Neural cell (in vitro differentiated cells): ENCODE results near the gene SENP3.

Experiments
- EP300 ChIP-seq: fragments of 450-650 bp; conservative IDR thresholded peaks from 2 replicates; pipeline ENCODE4 v1.6.1; 2014; ENCODE audit warnings: antibody characterized with exemption, mild to moderate bottlenecking, moderate library complexity; ENCODE audit not compliant: poor library complexity, severe bottlenecking
- POLR2AphosphoS5 ChIP-seq: IDR thresholded peaks from 2 replicates; pipeline ENCODE4 v1.6.1; 2012
- RAD21 ChIP-seq: fragments of 450-650 bp; conservative IDR thresholded peaks from 2 replicates; pipeline ENCODE4 v1.6.1; 2014; ENCODE audit warnings: antibody characterized with exemption, mild to moderate bottlenecking, moderate library complexity
- TF ChIP-seq, protein P1 (sequence below): fragments of 450-650 bp; IDR thresholded peaks from 2 replicates; pipeline ENCODE4 v1.5.1; 2014; ENCODE audit warnings: antibody characterized with exemption, mild to moderate bottlenecking, moderate library complexity; ENCODE audit not compliant: poor library complexity, severe bottlenecking
- TF ChIP-seq, protein P2 (sequence below): IDR thresholded peaks from 2 replicates; pipeline ENCODE4 v1.6.1; 2012; ENCODE audit warnings: borderline replicate concordance

DNA sequence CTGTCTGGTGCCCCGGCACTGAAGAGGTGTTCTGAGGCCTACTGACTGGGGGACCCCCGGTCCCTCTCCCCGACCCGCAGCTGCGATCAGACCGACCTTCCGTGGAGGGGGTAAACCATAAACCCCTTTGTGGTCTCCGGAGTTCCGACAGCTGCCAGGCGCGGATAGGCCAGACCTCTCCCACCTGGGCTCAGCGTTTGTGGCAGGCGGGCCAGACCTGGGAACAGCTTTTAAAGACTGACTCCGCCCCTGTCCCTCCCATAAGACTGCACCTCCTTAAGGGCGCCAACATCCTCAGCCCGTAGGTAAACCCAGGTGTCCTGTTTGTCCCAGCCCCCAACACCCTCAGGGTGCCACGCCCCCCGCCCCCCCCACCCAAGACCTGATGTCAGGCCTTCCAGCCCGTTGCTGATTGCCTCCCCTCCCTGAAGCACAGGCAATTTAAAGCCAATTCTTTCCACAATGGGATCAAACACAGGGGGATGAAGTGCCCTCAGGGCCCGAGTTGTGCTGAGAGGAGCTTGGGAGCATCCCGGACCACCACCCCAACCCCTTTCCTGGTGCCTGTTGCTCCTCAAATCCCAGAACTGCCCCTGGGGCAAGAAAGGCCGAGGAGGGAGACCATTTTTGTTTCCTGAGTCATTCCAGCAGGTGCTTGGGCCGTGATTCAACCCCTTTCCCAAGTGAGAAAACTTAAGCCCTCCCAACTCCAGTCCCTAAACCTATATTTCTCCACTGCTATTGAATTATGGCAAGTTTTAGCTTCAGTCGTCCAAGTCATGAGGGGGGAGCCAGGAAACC is 28.4 kb downstream of the SENP3 start, which contains the start of gene SOX15:
- TF ChIP-seq, protein P1, sequence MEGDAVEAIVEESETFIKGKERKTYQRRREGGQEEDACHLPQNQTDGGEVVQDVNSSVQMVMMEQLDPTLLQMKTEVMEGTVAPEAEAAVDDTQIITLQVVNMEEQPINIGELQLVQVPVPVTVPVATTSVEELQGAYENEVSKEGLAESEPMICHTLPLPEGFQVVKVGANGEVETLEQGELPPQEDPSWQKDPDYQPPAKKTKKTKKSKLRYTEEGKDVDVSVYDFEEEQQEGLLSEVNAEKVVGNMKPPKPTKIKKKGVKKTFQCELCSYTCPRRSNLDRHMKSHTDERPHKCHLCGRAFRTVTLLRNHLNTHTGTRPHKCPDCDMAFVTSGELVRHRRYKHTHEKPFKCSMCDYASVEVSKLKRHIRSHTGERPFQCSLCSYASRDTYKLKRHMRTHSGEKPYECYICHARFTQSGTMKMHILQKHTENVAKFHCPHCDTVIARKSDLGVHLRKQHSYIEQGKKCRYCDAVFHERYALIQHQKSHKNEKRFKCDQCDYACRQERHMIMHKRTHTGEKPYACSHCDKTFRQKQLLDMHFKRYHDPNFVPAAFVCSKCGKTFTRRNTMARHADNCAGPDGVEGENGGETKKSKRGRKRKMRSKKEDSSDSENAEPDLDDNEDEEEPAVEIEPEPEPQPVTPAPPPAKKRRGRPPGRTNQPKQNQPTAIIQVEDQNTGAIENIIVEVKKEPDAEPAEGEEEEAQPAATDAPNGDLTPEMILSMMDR: no peak
- TF ChIP-seq POLR2AphosphoS5: no peak
- TF ChIP-seq RAD21: no peak
- TF ChIP-seq, protein P2, sequence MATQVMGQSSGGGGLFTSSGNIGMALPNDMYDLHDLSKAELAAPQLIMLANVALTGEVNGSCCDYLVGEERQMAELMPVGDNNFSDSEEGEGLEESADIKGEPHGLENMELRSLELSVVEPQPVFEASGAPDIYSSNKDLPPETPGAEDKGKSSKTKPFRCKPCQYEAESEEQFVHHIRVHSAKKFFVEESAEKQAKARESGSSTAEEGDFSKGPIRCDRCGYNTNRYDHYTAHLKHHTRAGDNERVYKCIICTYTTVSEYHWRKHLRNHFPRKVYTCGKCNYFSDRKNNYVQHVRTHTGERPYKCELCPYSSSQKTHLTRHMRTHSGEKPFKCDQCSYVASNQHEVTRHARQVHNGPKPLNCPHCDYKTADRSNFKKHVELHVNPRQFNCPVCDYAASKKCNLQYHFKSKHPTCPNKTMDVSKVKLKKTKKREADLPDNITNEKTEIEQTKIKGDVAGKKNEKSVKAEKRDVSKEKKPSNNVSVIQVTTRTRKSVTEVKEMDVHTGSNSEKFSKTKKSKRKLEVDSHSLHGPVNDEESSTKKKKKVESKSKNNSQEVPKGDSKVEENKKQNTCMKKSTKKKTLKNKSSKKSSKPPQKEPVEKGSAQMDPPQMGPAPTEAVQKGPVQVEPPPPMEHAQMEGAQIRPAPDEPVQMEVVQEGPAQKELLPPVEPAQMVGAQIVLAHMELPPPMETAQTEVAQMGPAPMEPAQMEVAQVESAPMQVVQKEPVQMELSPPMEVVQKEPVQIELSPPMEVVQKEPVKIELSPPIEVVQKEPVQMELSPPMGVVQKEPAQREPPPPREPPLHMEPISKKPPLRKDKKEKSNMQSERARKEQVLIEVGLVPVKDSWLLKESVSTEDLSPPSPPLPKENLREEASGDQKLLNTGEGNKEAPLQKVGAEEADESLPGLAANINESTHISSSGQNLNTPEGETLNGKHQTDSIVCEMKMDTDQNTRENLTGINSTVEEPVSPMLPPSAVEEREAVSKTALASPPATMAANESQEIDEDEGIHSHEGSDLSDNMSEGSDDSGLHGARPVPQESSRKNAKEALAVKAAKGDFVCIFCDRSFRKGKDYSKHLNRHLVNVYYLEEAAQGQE: no peak
- no peak for TF ChIP-seq EP300
